LNCAP (cell line): ENCODE data around the gene FSD1.

Experiments
- TF ChIP-seq, protein P1 (sequence below): fragments of 450-650 bp; IDR thresholded peaks from 2 replicates; pipeline ENCODE4 v1.5.1; 2017; ENCODE audit warnings: mild to moderate bottlenecking

Gene FSD1

DNA sequence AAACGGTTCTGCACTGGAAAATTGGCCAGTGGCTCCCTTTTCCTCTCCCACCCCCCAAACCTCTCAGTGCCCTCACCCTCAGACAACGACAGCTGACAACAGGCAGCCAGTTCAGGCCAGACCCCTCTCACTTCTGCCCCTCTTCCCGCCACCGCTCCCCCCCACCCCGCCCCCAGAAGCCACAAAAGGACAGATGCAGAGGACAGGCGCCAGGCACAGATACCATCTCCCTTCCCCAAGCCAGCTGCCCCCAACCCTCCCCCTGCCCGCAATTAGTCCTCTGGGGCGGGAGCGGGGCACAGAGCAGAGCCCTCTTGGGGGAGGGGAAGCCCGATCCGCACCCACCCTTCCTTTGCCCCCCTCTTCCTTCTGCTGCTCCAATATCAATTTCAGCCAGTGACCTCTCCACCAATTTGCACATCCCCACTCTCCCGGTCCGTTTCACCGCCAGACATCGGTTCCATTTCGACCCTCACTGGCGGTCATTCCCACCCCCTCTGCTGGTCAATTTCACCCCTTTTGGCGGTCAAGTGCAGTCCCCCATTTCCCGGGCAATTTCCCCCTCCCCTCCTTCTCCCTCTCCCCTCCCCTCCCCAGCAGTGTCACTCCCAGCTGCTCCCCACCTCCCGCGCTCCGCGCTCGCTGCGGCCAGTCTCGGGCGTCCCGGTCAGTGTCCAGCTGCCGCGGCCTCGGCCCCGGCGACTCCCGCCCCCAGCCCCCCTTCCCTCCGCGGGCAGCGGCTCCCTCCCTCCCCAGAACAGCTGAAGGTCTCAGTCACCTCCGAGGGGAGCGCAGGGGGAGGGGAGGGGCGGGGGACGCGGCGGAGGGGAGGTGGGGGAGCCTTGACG is 25.8 kb upstream of the FSD1 start, which contains the start of gene SHD:
Gene SHD, plus strand, starts transcription at position 848 of the 848 bp plus-strand sequence. CDS start 798 bp downstream, outside the sequence.
- TF ChIP-seq, protein P1, sequence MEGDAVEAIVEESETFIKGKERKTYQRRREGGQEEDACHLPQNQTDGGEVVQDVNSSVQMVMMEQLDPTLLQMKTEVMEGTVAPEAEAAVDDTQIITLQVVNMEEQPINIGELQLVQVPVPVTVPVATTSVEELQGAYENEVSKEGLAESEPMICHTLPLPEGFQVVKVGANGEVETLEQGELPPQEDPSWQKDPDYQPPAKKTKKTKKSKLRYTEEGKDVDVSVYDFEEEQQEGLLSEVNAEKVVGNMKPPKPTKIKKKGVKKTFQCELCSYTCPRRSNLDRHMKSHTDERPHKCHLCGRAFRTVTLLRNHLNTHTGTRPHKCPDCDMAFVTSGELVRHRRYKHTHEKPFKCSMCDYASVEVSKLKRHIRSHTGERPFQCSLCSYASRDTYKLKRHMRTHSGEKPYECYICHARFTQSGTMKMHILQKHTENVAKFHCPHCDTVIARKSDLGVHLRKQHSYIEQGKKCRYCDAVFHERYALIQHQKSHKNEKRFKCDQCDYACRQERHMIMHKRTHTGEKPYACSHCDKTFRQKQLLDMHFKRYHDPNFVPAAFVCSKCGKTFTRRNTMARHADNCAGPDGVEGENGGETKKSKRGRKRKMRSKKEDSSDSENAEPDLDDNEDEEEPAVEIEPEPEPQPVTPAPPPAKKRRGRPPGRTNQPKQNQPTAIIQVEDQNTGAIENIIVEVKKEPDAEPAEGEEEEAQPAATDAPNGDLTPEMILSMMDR = no peak

DNA sequence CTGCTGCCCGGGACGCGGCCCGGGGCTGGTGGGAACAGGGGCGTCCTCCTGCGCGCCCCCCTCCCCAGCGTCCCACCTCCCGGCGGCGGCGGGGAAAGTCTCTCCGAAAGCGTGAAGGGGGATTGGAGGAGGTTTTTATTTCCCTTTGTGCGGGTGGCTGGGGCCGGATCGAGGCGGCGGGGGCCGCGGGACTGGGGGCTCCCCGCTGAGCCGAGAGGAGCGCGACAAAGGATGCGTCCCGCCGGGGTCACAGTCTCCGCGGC is 25.2 kb upstream of the FSD1 start:
- TF ChIP-seq, protein P1 = no peak

DNA sequence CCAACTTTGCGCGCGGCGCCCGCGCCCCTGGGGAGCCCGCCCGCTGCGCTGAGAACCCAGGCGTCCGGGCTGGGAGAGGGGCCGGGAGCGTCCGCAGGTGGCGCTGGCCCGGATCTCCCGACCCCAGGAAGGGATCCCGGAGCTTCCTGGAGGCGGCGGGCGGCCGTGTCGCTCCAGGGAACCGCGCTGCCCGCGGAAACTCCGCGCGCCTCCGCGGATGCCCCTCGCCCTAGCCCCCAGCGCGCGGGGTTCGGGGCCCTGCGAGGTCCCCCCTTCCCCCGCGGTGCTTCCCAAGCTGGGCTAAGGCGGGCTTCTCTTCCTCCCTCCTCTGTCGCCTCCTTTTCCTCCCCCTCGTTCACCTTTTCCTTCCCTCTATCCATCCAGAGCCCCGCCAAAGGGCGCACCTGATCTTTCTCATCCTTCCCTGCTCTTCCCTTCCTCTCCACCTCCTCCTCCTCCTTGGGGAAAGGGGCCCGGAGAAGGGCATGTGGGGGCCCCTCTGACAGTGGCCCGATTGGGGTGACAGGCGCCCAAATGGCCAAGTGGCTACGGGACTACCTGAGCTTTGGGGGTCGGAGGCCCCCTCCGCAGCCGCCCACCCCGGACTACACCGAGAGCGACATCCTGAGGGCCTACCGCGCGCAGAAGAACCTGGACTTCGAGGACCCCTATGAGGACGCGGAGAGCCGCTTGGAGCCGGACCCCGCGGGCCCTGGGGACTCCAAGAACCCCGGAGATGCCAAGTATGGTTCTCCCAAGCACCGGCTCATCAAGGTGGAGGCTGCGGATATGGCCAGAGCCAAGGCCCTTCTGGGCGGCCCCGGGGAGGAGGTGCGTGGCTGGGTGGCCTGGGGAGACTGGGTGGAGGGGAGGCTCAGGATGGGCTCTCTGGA is 24.6 kb upstream of the FSD1 start:
- TF ChIP-seq, protein P1 = 0 out of 2 replicates have a peak, but pooled peaks have one; percentile 15

DNA sequence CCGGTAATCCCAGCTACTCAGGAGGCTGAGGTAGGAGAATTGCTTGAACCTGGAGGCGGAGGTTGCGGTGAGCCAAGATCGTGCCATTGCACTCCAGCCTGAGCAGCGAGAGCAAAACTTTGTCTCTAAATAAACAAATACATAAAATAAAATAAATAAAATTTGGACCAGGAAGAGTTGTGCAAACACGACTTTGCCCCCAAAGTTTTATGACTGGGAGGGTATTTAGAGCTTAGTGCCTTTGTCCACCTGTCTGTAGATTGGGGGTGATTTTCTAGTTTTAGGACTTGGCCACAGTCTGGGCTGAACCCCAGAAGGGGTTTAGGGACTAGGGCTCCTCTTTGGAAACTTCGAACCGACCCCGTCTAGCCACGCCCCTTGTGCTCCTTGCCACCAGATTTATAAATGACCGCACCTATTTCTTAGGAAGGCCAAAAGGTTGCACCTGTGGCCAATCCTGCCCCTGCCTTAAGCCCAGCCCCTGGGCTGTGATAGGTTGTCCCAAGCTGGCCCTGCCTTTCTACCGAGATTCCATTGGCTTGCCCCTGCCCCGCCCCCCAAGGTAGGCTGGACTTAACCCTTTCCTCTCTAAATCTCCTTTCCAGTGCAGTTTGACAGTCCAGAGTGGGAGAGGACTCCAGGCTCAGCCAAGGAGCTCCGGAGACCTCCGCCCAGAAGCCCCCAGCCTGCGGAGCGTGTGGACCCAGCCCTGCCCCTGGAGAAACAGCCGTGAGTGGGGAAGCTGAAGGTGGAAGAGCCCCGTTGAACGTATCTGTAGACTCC is 20.0 kb upstream of the FSD1 start:
- TF ChIP-seq, protein P1 = no peak

DNA sequence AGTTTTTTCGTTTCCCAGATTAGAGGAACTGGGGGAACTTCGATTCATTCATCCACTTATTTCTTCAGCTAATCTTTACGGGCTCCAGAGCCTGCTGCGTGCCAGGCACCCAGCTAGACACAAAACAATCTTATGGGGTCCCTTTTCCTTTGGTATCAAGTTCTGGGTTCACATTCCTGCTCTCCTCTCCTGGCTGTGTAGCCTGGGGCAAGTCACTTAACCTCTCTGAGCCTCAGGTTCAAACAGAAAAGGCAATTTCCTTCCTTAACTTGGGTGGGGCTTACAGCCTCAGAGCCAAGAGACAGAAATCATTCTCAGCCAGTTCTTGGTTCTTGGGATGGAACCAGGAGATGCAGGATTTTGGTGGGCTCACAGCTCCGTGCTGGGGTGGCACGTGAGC is 19.4 kb upstream of the FSD1 start:
- TF ChIP-seq, protein P1 = no peak

DNA sequence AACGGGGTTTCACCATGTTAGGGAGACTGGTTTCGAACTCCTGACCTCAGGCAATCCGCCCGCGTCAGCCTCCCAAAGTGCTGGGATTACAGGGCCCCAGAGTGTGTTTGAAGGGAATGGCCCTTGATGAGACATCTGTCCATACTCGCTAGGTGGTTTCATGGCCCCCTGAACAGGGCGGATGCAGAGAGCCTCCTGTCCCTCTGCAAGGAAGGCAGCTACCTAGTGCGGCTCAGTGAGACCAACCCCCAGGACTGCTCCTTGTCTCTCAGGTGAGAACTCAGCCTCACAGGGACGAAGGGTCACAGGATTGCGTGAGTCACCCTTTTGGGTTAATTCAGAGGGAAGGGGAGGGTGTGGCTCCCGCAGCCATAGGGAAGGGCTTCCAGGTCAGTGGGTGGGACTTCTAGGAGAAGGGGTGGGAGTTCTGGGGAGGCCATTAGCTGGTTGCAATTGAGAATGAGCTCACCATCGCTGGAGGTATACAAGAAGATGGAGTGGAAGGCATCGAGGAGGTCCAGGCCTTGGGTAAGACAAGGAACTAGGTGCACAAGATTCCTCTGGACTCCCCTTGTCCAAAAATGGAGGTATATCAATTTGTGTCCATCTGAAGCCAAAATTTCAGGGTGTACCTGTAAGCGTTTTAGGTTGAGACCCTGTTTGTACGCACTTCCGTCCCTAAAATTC is 16.2 kb upstream of the FSD1 start:
- TF ChIP-seq, protein P1 = no peak
